GM20431 (cell line): ENCODE results near the gene PLEKHG7.
"Not testable (repeated sequence)": the region's sequence is repeated elsewhere in the genome, so short reads cannot be mapped to it uniquely, and the experiment has no call there.

Experiments used
- in situ Hi-C: fragments of 300-500 bp; cut with MseI, MboI; formaldehyde crosslinking; loops from one replicate; pipeline ENCODE4 v1.15.0; 2020; ENCODE audit warnings: low sequenced_read_pairs; ENCODE audit not compliant: unreplicated experiment

PLEKHG7 gene, protein sequence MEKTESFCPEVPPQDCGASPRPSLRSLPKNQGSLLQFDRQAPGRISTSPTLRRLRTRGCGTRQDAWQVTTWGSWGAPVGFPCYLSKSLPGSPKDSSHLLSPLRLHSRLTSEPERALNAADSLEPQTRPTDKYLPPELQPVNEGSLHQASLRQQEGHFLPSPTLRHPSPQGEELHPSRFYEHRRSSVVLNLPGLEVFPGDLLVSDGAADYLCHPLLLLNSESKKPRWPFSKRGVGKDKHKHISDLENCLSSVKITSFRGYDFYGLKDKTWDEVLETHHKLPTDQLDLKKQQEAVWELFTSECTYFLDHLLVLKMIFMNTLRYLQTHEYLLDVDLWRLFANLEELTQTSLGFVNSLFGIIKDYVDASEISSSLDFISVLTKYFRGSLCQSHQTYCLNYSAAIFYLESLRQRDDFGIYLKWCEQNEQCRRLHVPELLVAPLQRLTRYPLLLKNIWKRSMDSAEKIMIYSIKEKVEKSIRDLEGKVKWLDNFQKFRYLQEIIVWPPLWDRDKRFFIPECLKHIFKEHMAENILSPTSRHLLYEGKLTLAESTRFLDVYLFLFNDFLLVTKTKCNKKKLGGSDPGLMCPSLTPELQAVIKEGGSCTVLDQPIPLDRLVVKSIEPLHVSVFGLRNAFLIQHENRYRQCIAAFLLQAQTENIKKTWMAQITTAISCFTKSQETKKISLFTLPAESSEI

DNA sequence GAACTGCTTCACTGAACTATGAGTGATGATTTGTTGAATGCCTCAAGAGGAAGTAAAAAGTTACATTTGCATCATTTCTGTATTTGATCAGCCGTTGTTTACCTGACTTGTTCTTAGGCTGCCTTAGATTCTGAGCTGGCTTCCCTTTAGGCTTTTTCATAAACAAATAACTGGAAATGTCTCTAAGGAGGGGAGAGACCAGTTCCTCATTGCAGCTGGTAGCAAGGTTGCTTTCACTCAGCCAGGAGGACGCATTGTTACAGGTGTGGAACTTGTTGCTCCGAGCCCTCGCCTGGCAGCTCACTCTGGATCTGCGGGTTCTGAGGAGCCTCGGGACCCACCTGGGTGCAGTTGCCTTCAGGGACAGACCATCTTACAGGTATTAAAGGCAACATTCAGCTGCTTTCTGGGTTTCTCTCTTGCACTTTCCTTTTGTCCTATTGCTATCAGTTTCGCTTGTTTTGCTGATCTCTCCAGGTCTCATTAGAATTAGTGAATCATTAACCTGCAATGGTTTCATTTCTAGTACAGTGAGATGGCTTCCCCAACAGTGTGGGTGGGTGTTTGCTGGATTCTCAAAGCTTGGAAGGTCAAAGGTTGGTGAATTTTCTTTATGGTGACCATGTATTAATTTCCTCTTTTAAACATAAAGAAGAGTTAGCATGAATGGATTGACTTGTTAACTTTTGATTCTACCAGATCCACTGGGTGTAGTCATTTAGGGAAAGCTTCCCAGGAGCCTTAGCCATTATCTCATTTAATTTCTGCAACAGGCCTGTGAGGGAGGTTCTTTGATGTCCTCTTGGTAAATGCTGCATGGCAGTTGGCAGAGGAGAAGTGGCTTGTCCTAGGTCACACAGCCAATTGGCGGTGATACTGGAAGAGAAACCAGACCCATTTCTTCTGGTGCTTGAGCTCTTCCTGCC, at the start of gene PLEKHG7:
Gene PLEKHG7, plus strand, starts transcription at position 236 of the 926 bp plus-strand sequence. CDS start 3,643 bp downstream, outside the sequence.
- in situ Hi-C loops = no loop called here

DNA sequence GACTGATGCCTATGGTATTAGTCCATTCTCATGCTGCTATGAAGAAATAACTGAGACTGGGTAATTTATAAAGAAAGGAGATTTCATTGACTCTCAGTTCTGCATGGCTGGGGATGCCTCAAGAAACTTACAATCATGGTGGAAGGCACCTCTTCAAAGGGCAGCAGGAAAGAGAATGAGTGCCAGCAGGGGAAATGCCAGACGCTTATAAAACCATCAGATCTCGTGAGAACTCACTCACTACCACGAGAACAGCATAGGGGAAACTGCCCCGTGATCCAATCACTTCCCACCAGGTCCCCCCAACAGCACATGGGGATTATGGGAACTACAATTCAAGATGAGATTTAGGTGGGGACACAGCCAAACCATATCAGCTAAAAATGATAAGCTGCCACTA, 48.5 kb upstream of the PLEKHG7 start:
- in situ Hi-C loops = not testable (repeated sequence)

DNA sequence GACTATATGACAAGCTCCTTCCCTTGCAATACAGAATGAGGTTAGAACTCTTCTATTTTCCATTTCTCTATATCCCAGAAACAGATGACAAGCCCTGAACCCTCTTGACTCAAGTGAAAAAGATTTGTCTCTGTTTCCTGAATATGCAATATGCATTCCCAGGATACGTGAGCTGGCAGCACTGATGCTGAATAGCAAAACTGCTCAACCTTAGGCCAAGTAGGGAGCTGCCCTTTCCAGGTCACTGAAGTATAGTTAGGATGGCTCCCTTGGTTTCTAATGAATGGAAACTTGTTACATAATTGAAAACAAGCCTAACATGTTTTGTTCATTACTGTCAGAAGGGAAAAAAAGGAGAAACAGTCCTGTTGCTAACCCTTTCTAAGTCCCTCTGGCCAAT, 47.9 kb upstream of the PLEKHG7 start:
- in situ Hi-C loops = no loop called here

DNA sequence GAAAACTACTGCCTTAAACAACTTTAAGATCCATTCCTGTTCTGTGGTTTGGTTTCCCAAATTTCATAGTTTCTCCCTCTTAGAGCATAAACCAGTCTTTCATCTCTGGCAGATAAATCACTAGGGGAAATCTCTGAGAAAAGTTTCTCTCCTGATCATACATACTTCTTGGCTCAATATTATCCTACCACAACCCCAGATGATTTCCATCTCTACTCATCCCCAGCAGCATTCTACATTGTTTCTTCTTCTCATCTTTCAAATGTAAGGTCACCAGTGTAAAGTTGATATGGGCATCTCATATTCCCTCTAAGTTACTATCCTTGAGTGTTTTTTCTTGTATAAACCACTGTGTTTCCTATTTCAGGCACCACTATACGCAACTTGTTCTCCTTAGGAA, 45.9 kb upstream of the PLEKHG7 start:
- in situ Hi-C loops = no loop called here

DNA sequence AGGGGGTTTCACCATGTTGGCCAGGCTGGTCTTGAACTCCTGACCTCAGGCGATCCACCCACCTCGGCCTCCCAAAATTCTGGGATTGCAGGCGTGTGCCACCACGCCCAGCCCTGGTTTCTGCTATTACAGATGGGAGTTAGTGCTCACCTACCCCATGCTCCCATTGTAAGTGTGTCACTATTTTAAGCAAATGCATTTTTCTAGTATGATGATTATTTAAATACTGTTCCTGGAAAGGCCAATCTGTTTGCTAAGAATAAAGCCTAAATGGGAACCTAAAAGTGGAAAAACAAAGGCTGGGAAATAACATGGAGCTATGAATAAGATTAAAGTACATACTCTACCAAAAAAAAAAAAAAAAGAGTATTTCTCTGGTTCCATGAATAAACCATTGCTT, 45.0 kb upstream of the PLEKHG7 start:
- in situ Hi-C loops = no loop called here

DNA sequence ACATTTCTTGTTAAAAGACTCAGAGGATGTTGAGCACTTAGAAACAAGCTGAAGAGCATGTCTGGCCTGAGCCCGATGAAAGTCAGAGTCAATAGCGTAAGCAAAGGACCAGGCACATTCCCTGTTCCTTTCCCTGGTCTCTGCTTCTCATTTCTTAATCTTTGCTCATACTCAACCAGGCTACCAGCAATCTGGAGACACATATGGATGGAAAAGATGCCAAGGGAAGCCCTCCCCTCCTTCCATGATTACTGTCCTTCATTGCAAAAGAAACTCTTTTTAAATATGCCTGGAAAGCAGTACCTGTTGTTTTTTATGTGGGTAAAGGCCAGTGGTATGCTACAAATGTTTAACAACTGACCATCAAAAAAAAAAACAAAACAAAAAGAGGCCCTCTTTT, 44.2 kb upstream of the PLEKHG7 start:
- in situ Hi-C loops = no loop called here

DNA sequence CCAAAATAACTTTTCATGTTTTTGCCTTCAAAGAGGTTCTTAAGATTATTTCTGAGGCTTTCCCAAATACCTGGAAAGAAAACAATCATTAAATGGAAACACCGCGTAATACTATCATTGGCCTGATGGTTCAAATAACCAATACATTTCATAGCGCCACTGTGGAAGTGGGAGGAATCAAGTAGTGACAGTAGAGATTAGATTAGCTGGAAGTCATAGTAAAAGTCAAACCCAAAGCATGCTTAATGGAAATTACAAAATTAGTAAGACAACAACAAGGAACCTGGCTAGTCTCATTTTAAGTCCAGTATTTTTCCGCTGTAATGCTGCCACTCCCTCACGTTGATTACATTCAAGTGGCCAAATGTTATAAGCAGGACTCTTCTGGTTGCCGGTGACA, 41.5 kb upstream of the PLEKHG7 start:
- in situ Hi-C loops = no loop called here

DNA sequence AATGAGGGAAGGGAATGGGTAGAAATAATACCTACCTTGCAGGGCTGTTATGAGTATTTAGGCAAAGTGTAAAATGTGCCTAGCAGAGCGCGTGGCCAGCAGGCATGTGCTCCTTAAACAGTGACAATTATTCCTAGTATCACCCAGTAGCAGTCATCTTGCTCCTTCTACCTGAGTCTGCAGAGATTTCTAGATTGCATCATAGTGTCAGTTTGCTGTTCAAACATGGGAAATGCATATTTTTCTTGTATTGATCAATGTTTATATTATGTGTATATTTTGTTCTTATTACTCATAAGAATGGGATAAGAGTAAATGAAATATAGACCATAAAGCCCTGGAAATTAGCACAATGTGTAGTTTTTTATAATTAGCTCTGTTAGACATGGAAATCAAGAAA, 37.3 kb upstream of the PLEKHG7 start:
- in situ Hi-C loops = no loop called here

DNA sequence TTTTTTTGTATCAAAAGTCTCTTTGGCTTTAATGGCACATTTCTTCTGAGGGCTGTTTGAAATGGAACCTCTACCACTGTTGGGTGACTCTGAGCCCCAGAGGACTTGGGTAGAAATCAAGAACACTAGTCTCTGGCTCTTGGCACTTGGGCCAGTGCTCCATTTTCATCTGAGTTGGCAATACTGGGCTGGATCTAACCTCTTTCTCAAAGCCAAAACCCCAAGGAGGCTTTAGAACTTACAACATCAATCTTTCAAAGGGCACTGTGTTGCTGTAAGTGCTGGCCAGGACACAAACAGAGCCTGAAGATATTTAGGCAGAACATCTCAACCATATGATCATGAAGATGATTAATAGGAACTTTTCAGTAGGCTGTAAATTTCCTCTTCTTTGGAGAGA, 34.0 kb upstream of the PLEKHG7 start:
- in situ Hi-C loops = no loop called here

DNA sequence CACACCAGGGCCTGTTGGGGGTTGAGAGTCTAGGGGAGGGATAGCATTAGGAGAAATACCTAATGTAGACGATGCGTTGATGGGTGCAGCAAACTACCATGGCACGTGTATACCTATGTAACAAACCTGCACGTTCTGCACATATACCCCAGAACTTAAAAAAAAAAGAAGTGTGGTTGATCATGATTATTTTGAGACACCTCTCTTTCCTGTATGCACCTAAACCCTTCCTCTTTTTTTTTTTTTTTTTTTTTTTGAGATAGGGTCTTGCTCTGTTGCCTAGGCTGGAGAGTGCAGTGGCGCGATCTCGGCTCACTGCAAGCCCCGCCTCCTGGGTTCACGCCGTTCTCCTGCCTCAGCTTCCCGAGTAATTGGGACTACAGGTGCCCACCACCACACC, 31.3 kb upstream of the PLEKHG7 start:
- in situ Hi-C loops = not testable (repeated sequence)

DNA sequence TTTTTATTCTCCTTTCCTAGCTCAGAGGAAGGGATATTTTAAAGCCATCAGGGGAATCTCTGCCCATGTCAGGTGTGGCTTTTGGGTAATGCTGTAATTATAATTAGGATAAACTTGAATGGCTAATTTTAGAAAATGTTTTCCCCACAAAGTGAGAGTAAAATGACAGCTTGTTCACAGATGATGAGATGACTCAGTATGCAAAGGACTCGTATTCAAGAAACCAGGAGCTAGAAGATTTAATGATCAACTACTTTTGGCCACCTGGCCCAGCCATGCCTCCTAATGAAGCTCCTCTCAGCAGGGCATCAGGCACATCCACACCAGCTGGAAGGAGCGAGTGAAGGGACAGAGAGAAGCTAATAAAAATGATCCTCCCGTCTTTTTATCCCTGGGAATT, 29.0 kb upstream of the PLEKHG7 start:
- in situ Hi-C loops = no loop called here

DNA sequence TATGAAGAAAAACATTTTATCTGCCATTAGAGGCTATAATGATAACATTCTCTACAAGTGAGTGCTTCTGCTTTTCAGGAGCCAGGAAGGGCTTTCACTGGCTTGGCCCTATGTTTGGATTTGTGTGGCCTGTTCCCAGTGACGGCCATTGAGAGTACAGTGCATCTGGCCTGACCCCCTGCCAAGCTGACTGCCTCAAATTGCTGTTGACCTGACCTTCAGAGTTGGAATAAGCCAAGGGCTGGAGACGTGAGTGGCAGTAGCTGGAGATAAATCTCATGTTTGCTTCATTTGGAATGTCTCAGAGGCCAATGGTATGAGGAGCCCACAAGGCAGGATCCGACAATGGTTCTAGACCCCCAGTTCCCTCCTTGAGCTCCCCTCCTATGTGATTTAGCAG, 28.3 kb upstream of the PLEKHG7 start:
- in situ Hi-C loops = no loop called here

DNA sequence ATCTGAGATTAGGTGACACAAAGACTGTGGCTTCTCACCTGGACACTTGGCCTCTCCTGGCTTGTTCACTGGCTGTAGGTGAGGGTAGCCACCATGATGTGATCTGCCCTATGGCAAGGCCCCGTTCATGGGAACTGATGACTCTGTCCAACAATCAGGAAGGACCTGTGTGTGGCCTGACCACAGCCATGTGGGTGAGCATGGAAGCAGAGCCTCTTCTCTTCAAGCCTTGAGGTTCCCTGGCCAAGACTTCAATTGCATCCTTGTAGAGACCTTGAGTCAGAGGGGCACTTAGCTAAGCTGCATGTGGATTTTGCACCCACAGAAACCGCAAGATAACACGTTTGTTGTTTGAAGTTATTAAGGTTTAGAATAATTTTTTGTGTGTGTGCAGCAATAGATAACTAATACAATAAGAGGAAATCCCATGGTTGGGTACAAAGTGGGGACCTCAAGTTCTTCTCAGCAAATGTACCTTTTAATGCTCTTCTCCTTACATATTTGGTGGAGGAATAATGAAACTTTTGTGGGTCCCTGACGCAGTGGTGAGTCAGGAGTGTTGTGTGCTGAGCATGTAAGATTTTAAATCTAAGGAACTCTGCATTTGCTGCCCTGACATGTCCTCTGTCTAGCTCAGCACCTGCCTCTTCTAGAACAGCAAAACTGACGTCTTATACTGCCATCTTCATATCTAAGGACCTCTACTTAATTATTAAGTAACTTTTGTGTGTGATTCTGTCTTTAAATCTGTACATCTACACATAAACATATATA, 27.5 kb upstream of the PLEKHG7 start:
- in situ Hi-C loops = no loop called here

DNA sequence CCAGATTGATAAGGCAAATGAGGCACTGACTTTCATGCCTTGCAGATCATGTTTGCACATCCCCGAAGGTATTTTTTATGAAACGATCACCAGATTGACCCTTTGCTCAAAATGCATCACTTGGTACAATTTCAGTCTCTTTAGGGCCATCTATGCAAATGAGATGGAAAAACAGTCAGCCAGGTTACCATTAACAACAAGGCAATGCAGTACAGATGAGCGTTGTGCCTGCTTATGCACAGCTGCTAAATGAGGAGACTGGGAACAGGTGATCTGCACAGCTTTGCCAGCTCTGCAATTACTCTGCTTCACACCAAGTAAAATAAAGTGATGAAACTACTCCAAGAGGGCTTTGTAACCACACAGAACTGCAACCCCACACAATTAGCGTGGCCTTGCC, 26.1 kb upstream of the PLEKHG7 start:
- in situ Hi-C loops = no loop called here

DNA sequence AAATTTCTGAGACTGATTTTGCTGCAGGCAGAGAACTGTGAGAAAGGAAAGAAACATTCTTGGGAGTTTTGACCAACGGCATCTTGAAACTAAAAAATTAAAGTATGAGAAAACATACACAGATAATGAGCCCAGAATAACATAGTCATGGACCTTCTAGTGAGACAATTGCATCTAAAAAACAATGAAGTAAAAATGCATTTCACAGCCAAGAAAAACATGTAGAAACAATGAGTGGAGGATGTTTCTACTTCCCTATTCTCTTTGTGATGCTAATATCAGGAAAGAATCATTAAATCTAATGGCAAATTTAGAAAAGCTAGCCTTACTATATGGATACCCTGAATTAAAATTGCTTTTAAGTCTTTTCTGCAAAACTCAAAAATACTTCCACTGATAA, 12.2 kb upstream of the PLEKHG7 start:
- in situ Hi-C loops = no loop called here

DNA sequence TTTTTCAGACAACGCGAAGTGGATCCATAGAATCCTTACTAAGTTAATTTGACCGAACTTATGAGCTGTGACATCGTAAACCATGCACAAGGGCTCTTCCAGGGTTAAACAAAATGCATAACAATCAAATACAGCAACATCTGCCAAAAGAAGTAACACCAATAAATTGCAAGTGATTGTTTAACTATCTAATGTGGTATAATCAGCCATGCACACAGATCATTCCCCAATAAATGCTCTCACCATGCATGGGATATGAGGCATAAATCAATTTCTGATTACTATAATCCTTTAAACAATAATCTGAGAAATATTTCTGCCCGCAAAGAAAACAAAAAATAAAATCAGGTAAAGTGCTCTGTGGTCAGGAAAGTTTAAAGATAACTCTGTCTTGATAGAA, 7.7 kb upstream of the PLEKHG7 start:
- in situ Hi-C loops = no loop called here

DNA sequence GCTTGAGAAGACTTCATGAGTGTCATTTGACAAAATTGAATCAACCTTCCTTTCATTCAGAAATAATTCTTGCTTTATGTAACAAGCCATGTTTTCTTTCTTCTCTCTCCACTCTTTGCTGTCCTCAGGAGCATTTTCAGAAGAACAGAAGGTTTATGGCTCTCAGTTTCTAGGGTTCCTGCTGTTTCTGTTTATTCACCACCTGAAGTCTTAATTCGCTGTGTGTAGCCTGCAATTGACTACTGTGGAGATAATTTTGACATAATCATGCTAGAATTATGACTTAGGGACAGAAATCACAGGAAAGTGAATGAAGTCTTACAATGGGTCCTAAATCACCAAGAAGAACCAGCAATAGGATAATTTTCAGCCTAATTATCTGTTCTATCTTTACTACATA, 7.2 kb upstream of the PLEKHG7 start:
- in situ Hi-C loops = no loop called here

DNA sequence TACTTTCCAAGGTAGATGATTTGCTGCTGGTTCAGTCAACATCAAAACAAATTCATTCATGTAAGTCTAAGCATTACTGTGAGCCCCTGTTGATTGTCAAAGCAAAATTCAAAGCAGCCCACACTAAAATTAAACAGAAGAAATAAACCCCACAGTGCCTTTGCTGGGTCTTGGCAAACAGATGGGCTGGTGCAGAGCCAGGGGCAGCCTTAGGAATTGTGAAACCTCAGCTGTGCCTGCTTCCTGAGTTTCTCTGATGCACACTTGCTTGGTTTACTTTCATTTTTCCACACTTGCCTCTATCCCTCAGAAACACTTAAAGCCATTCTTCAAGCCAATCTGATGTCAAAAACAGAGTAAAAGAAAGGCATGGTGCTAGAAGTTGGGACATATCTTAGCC, 6.6 kb upstream of the PLEKHG7 start:
- in situ Hi-C loops = no loop called here

DNA sequence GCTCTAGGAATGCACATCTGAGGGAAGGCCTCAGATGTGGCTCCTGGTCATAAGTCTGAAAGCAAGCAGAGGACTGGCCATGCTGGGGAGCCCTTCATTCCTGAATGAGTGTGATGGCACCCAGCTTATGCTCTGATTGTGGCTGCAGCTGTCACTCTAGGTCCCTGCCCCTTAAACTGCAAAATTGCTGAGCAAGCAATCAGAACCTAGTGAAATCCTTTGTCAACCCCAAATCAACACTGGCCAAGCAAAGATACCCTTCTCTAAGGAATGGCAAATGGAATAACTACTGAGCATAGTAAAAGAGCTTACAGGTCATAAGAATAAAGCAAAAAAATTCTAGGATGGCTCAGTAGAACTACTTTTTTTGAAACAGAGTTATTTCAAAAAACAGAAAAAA, 4.3 kb upstream of the PLEKHG7 start:
- in situ Hi-C loops = no loop called here

DNA sequence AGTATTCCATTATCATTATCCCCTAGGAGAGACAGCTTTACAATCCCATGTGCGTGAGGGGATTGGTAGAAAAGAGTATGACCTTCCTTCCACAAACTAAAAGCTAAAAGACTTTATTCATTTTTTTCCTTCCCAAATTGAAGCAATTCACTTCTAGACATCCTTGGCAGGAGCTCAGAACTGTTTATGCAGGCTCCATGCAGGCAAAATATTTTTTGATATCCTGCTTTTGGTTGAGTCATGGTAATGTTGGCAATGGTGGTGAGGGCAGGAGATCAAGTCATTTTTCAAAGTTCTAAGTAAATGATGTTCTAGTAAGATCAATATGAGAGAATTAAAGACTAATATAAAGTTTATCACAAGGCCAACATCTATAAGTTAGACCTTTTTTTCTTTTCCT, 1.3 kb upstream of the PLEKHG7 start:
- in situ Hi-C loops = no loop called here
